ENCODE measurements around the gene EXT2. TPM values are rescaled to one million over a fixed set of nuclear protein-coding genes. Genes with fewer than 3 reads are reported as not detected.

The EXT2 gene
- total RNA-seq, 1 donor from 2014 or later = 106 TPM

- H3K27ac Mint-ChIP-seq (ENCODE audit: unreplicated experiment) = no peak overlapping the region
- peaks cover 7% of the 10 kb centered on the region for H3K27me3 Mint-ChIP-seq (ENCODE audit: low read depth)
- H3K4me1 Mint-ChIP-seq (ENCODE audit: low read depth) = no peaks in the 10 kb centered on the region
- no peaks in the 10 kb centered on the region for H3K36me3 Mint-ChIP-seq (ENCODE audit: low read depth)
- no peak overlapping the region for H3K4me3 Mint-ChIP-seq (ENCODE audit: unreplicated experiment)
- H3K9me3 Mint-ChIP-seq (ENCODE audit: low read depth) = no peaks in the 10 kb centered on the region
- TF ChIP-seq CTCF (IDR thresholded peaks at IDR 0.05) = no peak
- no peak for DNase-seq (ENCODE audit: low spot score)
These were observed 44.3 kb upstream of the EXT2 start for GRCh38 chr11:44051171-44051570.

GRCh38 chr11:44057340-44057739 lies 38.1 kb upstream of the EXT2 start:
- no peaks in the 10 kb centered on the region for H3K36me3 Mint-ChIP-seq (ENCODE audit: low read depth)
- H3K27ac Mint-ChIP-seq (ENCODE audit: unreplicated experiment) = no peak overlapping the region
- TF ChIP-seq CTCF (IDR thresholded peaks at IDR 0.05) = no peak
- H3K27me3 Mint-ChIP-seq (ENCODE audit: low read depth) = peaks cover 10% of the 10 kb centered on the region
- H3K9me3 Mint-ChIP-seq (ENCODE audit: low read depth) = no peaks in the 10 kb centered on the region
- no peak overlapping the region for H3K4me3 Mint-ChIP-seq (ENCODE audit: unreplicated experiment)
- no peaks in the 10 kb centered on the region for H3K4me1 Mint-ChIP-seq (ENCODE audit: low read depth)
- no peak for DNase-seq (ENCODE audit: low spot score)

GRCh38 chr11:44058275-44058674 lies 37.2 kb upstream of the EXT2 start:
- no peak for DNase-seq (ENCODE audit: low spot score)
- Mint-ChIP-seq H3K4me3 (ENCODE audit: unreplicated experiment) (no peak overlapping the region), H3K27ac (ENCODE audit: unreplicated experiment) (no peak overlapping the region), H3K4me1 (ENCODE audit: low read depth) (no peaks in the 10 kb centered on the region), H3K36me3 (ENCODE audit: low read depth) (no peaks in the 10 kb centered on the region), H3K9me3 (ENCODE audit: low read depth) (no peaks in the 10 kb centered on the region), H3K27me3 (ENCODE audit: low read depth) (peaks cover 14% of the 10 kb centered on the region)
- TF ChIP-seq CTCF (IDR thresholded peaks at IDR 0.05) = no peak

DNA sequence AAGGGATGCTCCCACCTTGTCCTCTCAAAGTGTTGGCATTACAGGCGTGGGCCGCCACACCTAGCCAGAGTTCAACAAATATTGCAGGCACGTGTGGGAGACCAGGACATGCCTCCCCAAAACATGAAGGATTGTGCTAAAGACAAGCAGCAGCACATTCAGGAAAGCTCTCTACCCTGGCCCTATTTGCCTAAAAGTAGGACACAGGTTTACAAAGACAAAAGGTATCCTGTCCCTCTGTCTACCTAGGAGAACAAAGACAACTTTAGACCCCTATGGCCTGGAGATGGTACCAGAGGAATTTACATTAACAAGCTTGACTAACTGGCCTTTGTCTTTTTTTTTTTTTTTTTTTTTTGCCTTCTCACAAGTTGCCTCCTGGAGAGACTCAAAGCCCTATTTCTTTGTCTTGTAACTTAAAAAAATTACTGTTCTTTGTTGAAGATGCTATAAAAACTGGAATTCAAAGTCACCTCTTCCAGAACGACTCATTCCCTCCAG lies 30.3 kb upstream of the EXT2 start:
- peaks cover 19% of the 10 kb centered on the region for H3K4me1 Mint-ChIP-seq (ENCODE audit: low read depth)
- H3K36me3 Mint-ChIP-seq (ENCODE audit: low read depth) = peaks cover 2% of the 10 kb centered on the region
- H3K27me3 Mint-ChIP-seq (ENCODE audit: low read depth) = peaks cover 13% of the 10 kb centered on the region
- no peak for TF ChIP-seq CTCF (IDR thresholded peaks at IDR 0.05)
- peak overlapping the region; percentile 77 for H3K4me3 Mint-ChIP-seq (ENCODE audit: unreplicated experiment)
- H3K27ac Mint-ChIP-seq (ENCODE audit: unreplicated experiment) = peak overlapping the region; percentile 2
- H3K9me3 Mint-ChIP-seq (ENCODE audit: low read depth) = no peaks in the 10 kb centered on the region
- DNase-seq (ENCODE audit: low spot score) = no peak

DNA sequence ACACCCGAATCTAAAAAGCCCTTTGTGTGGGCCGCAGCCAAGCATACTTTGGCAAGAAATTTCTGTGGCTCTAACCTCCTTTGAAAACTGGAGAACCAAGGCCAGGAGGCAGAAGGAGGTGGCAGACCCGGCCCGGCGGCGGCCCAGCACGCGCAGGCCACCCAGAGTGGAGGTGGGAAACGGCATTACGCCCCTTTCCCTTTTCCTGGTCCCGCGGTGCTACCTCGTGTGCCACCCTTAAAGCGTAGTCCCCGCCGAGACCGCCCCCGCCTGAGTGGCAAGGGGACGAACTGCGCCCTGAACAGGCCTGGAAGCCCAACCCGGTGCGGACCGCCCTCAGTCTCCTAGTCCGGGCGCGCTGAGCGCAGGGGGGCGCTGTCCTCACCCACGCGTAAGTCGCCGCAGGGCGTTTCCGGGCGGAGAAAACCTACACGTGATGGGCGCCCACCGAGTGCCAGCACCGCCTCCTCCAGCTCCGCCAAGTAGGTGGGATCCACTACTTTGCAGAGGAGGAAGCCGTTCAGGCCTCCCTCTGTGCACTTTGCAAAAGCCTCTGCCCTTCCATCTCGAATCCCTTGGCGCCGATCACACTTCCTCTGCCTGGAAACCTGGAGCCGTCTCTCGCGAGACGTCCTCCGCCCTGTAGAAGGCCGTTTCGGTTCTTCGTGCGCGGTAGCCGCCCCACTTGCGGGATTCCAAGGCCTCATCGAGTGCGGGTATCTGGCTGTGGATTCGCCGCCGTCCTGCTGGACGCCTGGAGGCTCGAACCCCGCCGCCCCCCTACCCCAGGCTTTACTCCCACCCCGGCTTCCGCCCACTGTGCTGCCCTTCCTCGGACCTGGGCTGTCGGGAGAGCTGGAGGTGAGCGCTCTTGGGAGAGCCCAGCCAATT lies 29.4 kb upstream of the EXT2 start, which contains the start of gene ACCS:
ACCS (plus strand) TSS at position 430 of the 891 bp plus-strand sequence. CDS start 1,358 bp downstream, outside the sequence.
- DNase-seq (ENCODE audit: low spot score) = no peak
- peak; percentile 91 for TF ChIP-seq CTCF (IDR thresholded peaks at IDR 0.05)
- Mint-ChIP-seq H3K27me3 (ENCODE audit: low read depth) (peaks cover 13% of the 10 kb centered on the region), H3K36me3 (ENCODE audit: low read depth) (peaks cover 4% of the 10 kb centered on the region), H3K27ac (ENCODE audit: unreplicated experiment) (peak within 1 kb of the TSS; percentile 94), H3K4me3 (ENCODE audit: unreplicated experiment) (peak within 1 kb of the TSS; percentile 77), H3K9me3 (ENCODE audit: low read depth) (no peaks in the 10 kb centered on the region), H3K4me1 (ENCODE audit: low read depth) (peaks cover 19% of the 10 kb centered on the region)
